GM12891 (cell line): ENCODE measurements around the gene TCERG1L.

ENCODE experiments used
- POLR2A ChIP-seq: IDR thresholded peaks from 2 replicates; pipeline ENCODE4 v1.6.1; 2011; ENCODE audit warnings: low read depth, low read length, control low read depth
- TAF1 ChIP-seq: IDR thresholded peaks from 2 replicates; pipeline ENCODE4 v1.6.1; 2011; ENCODE audit warnings: low read depth, low read length, control low read depth

GRCh38 chr10:131130025-131130424 is 181.5 kb downstream of the TCERG1L start:
- TF ChIP-seq POLR2A (no peak), TAF1 (no peak)
